GM20000 (cell line): ENCODE data around the gene CSRNP3.

Experiments used
- DNase-seq: peaks from one replicate; pipeline ENCODE4 v3.0.0; 2012; ENCODE audit warnings: low spot score
- TF ChIP-seq, protein P1 (sequence below): IDR thresholded peaks from 2 replicates; pipeline ENCODE4 v1.5.1; 2012; ENCODE audit warnings: mild to moderate bottlenecking, control low read depth; ENCODE audit errors: extremely low read depth, missing control alignments

Gene CSRNP3, protein sequence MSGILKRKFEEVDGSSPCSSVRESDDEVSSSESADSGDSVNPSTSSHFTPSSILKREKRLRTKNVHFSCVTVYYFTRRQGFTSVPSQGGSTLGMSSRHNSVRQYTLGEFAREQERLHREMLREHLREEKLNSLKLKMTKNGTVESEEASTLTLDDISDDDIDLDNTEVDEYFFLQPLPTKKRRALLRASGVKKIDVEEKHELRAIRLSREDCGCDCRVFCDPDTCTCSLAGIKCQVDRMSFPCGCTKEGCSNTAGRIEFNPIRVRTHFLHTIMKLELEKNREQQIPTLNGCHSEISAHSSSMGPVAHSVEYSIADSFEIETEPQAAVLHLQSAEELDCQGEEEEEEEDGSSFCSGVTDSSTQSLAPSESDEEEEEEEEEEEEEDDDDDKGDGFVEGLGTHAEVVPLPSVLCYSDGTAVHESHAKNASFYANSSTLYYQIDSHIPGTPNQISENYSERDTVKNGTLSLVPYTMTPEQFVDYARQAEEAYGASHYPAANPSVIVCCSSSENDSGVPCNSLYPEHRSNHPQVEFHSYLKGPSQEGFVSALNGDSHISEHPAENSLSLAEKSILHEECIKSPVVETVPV

DNA sequence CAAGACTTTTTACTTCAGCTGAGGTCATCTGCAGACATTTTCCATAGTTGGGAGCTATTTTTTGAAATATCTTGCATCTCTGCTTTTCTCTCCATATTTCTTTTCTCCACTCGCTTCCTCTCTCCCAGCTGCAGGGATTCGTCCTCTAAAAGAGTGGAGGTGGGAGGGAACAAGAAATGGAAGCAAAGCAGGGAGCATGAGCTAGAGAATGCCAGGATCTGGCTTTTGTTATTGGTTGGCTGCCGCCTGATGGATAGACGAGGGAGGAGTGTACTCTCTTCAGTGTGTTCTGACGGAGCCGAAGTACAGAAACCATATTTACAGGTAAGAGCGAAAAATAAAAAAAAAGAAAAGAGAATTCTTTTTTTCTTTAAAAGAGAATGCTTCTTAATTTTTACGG is at the start of gene CSRNP3:
Gene CSRNP3 (plus strand): TSS at position 282 of the 400 bp plus-strand sequence. CDS start 125,368 bp downstream, outside the sequence.
- DNase-seq = no peak
- TF ChIP-seq, protein P1, sequence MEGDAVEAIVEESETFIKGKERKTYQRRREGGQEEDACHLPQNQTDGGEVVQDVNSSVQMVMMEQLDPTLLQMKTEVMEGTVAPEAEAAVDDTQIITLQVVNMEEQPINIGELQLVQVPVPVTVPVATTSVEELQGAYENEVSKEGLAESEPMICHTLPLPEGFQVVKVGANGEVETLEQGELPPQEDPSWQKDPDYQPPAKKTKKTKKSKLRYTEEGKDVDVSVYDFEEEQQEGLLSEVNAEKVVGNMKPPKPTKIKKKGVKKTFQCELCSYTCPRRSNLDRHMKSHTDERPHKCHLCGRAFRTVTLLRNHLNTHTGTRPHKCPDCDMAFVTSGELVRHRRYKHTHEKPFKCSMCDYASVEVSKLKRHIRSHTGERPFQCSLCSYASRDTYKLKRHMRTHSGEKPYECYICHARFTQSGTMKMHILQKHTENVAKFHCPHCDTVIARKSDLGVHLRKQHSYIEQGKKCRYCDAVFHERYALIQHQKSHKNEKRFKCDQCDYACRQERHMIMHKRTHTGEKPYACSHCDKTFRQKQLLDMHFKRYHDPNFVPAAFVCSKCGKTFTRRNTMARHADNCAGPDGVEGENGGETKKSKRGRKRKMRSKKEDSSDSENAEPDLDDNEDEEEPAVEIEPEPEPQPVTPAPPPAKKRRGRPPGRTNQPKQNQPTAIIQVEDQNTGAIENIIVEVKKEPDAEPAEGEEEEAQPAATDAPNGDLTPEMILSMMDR = no peak

GRCh38 chr2:165420231-165420630 is 49.3 kb upstream of the CSRNP3 start:
- no peak for DNase-seq
- TF ChIP-seq, protein P1 = no peak

GRCh38 chr2:165423081-165423480 is 46.4 kb upstream of the CSRNP3 start:
- no peak for DNase-seq
- TF ChIP-seq, protein P1 = no peak

DNA sequence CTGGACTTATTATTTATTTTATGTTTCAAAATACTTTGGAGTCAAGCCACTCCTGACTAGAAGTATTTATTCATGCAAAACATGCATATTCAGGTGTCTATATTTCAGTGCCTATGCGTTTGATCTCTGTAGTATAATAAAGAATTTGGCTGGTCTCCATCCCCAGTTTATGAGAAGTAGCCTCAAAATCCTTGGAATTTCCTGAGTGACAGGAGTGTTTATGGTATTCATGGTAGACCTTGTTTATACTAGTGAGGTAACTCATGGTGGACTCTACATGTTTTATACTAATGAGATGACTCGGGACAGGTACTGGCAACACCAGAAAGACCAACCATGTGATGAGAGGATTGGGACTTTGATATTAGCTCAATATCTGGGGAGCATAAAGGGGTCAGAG is 43.9 kb upstream of the CSRNP3 start:
- DNase-seq = no peak
- TF ChIP-seq, protein P1 = no peak

GRCh38 chr2:165427686-165428085 is 41.8 kb upstream of the CSRNP3 start:
- TF ChIP-seq, protein P1 = no peak
- no peak for DNase-seq

GRCh38 chr2:165428926-165429325 is 40.6 kb upstream of the CSRNP3 start:
- TF ChIP-seq, protein P1 = no peak
- DNase-seq = no peak

GRCh38 chr2:165431014-165431413 is 38.5 kb upstream of the CSRNP3 start:
- TF ChIP-seq, protein P1 = no peak
- DNase-seq = no peak
